IMR-90 (cell line): Measurements from ENCODE around the gene DUS2. TPM values are rescaled to one million over a fixed set of nuclear protein-coding genes. Genes with fewer than 3 reads are reported as not detected.

Source experiments
- ATAC-seq: fragments of 200-7000 bp; cut with Tn5 transposase; 2 replicates; pipeline ENCODE4 v1.9.1; 2020; ENCODE audit warnings: low read depth, mild to moderate bottlenecking, moderate library complexity
- BruUV-seq: library from RNA; stranded (reverse); fragments of 400-500 nt; replicated peaks from 2 replicates; lab custom pipeline; 2021; lab: Mats Ljungman, UMichigan
- CTCF ChIA-PET: fragments of 300-600 bp; formaldehyde crosslinking; extraction: SDS; loops from one replicate; lab custom pipeline; 2021; ENCODE audit warnings: antibody characterized with exemption; lab: Yijun Ruan, JAX
- POLR2A ChIA-PET: fragments of 300-600 bp; sonication (Branson Sonifier 250); formaldehyde crosslinking; loops from one replicate; lab custom pipeline; 2022; ENCODE audit warnings: antibody characterized with exemption; ENCODE audit not compliant: unreplicated experiment; lab: Charles Lee
- DNase-seq: peaks from one replicate; pipeline ENCODE4 v3.0.0; 2013
- H2AFZ ChIP-seq: replicated peaks from 2 replicates; pipeline ENCODE3; 2013; ENCODE audit warnings: low read length, mild to moderate bottlenecking; ENCODE audit not compliant: poor library complexity
- H2AK5ac ChIP-seq: 2 replicates; pipeline ENCODE4 v1.6.1; 2013; ENCODE audit warnings: low read depth, low read length, inconsistent platforms
- H2AK9ac ChIP-seq: replicated peaks from 2 replicates; pipeline ENCODE3; 2013; ENCODE audit warnings: mild to moderate bottlenecking, low read depth, low read length, moderate library complexity; ENCODE audit not compliant: poor library complexity
- H2BK120ac ChIP-seq: 2 replicates; pipeline ENCODE4 v1.6.1; 2013; ENCODE audit warnings: low read depth, low read length, inconsistent platforms
- H2BK15ac ChIP-seq: 3 replicates; pipeline ENCODE4 v1.6.1; 2013; ENCODE audit warnings: low read depth, low read length, inconsistent platforms
- H2BK20ac ChIP-seq: 2 replicates; pipeline ENCODE4 v1.6.1; 2013; ENCODE audit warnings: low read depth, mild to moderate bottlenecking, inconsistent platforms, low read length, moderate library complexity
- H2BK5ac ChIP-seq: 2 replicates; pipeline ENCODE4 v1.6.1; 2013; ENCODE audit warnings: mild to moderate bottlenecking, low read depth, low read length, inconsistent platforms; ENCODE audit not compliant: poor library complexity, severe bottlenecking
- H3K14ac ChIP-seq: replicated peaks from 2 replicates; pipeline ENCODE4 v1.6.1; 2013; ENCODE audit warnings: low read depth, low read length, inconsistent platforms
- H3K18ac ChIP-seq: 2 replicates; pipeline ENCODE4 v1.6.1; 2013; ENCODE audit warnings: low read depth, low read length, control low read depth
- H3K23ac ChIP-seq: 2 replicates; pipeline ENCODE4 v1.6.1; 2013; ENCODE audit warnings: low read depth, low read length, inconsistent platforms
- H3K27ac ChIP-seq: 2 replicates; pipeline ENCODE4 v1.5.1; 2013; ENCODE audit warnings: mild to moderate bottlenecking, control low read depth, low read length; ENCODE audit not compliant: insufficient read depth
- H3K27me3 ChIP-seq: 2 replicates; pipeline ENCODE4 v1.6.1; 2013; ENCODE audit warnings: low read length; ENCODE audit not compliant: control insufficient read depth, insufficient read depth
- H3K36me3 ChIP-seq: 2 replicates; pipeline ENCODE4 v1.6.1; 2013; ENCODE audit warnings: low read length, mixed read lengths; ENCODE audit not compliant: control insufficient read depth, insufficient read depth
- H3K4ac ChIP-seq: 2 replicates; pipeline ENCODE4 v1.6.1; 2013; ENCODE audit warnings: low read depth, low read length, inconsistent platforms
- H3K4me1 ChIP-seq: 2 replicates; pipeline ENCODE4 v1.6.1; 2013; ENCODE audit warnings: low read length, mixed read lengths; ENCODE audit not compliant: control insufficient read depth, insufficient read depth
- H3K4me2 ChIP-seq: 2 replicates; pipeline ENCODE4 v1.6.1; 2013; ENCODE audit warnings: low read depth, mild to moderate bottlenecking, control low read depth, low read length, moderate library complexity
- H3K4me3 ChIP-seq: 2 replicates; pipeline ENCODE4 v1.5.1; 2013; ENCODE audit warnings: low read depth, mild to moderate bottlenecking, control low read depth, low read length, moderate library complexity; ENCODE audit not compliant: insufficient read depth
- H3K56ac ChIP-seq: 2 replicates; pipeline ENCODE4 v1.6.1; 2013; ENCODE audit warnings: low read length, inconsistent platforms; ENCODE audit not compliant: insufficient read depth; ENCODE audit errors: extremely low read depth
- H3K79me1 ChIP-seq, 2 experiments: 2 replicates each; pipeline ENCODE4 v1.6.1; 2013; ENCODE audit warnings: low read length in 2 of 2, inconsistent platforms in 1 of 2, low read depth in 1 of 2
- H3K9ac ChIP-seq: 2 replicates; pipeline ENCODE4 v1.6.1; 2013; ENCODE audit warnings: low read depth, low read length, control low read depth
- H3K9me1 ChIP-seq: 2 replicates; pipeline ENCODE4 v1.6.1; 2013; ENCODE audit warnings: low read length, inconsistent platforms; ENCODE audit not compliant: insufficient read depth
- H3K9me3 ChIP-seq: 2 replicates; pipeline ENCODE4 v1.6.1; 2013; ENCODE audit warnings: low read length; ENCODE audit not compliant: control insufficient read depth, insufficient read depth
- H4K20me1 ChIP-seq: 2 replicates; pipeline ENCODE4 v1.6.1; 2013; ENCODE audit warnings: low read length, inconsistent platforms; ENCODE audit not compliant: insufficient read depth
- H4K5ac ChIP-seq: 2 replicates; pipeline ENCODE4 v1.6.1; 2013; ENCODE audit warnings: mild to moderate bottlenecking, low read depth, low read length, control low read depth
- H4K8ac ChIP-seq, 2 experiments: 2 replicates each; pipeline ENCODE4 v1.6.1; 2013; ENCODE audit warnings: low read depth in 2 of 2, low read length in 2 of 2, control low read depth in 1 of 2, inconsistent platforms in 1 of 2
- H4K91ac ChIP-seq: 2 replicates; pipeline ENCODE4 v1.6.1; 2013; ENCODE audit warnings: low read depth, low read length, inconsistent platforms; ENCODE audit not compliant: insufficient read depth
- BHLHE40 ChIP-seq: fragments of 150-350 bp; IDR thresholded peaks from 2 replicates; pipeline ENCODE4 v1.6.1; 2016; ENCODE audit warnings: mild to moderate bottlenecking, low read depth, low read length
- MAFK ChIP-seq: IDR thresholded peaks from 2 replicates; pipeline ENCODE4 v1.6.1; 2012; ENCODE audit warnings: low read depth, low read length, improper control_type of control experiment
- WGBS, 2 experiments: methylation state at CpG; one replicate each; pipeline versions ENCODE4 v1.1.5 to v1.1.7; 2013; ENCODE audit warnings: missing lambda C conversion rate in 2 of 2; ENCODE audit not compliant: insufficient read length in 1 of 2; ENCODE audit errors: extremely low coverage in 2 of 2; 5-methylcytosine and 5-hydroxymethylcytosine counted together
- dilution Hi-C: fragments of 300-500 bp; cut with HindIII; formaldehyde crosslinking; loops from one replicate; pipeline ENCODE4 v1.14.3; 2018; ENCODE audit warnings: low sequenced_read_pairs; ENCODE audit not compliant: unreplicated experiment
- in situ Hi-C: fragments of 300-500 bp; cut with MboI; formaldehyde crosslinking; loops from 3 replicates; pipeline ENCODE4 v1.14.3; 2019; ENCODE audit warnings: low sequenced_read_pairs, inconsistent platforms, mixed read lengths
- intact Hi-C: fragments of 100-400 bp; cut with micrococcal nuclease; formaldehyde crosslinking; loops from 2 replicates; pipeline ENCODE4 v1.10.0; 2022
- polyA plus RNA-seq, 3 experiments: library from polyadenylated mRNA; depleted of rRNA; stranded (reverse); fragments of >200 nt; gene quantifications; 2 replicates each; pipeline ENCODE4 v1.2.3, GENCODE V29; 2012; ENCODE audit warnings: low replicate concordance in 1 of 3
- total RNA-seq: library from RNA; depleted of rRNA; stranded (reverse); fragments of >200 nt; gene quantifications from 2 replicates; pipeline ENCODE4 v1.2.3, GENCODE V29; 2012
- TF ChIP-seq, protein P1 (sequence below): conservative IDR thresholded peaks from 2 replicates; pipeline ENCODE4 v1.5.1; 2012; ENCODE audit warnings: mild to moderate bottlenecking, low read depth, low read length, improper control_type of control experiment

Gene DUS2
- total and polyA plus RNA-seq, 2 of the 4 experiments (the other 2 are of a cell fraction), result 15.8 to 30.5 TPM

DNA sequence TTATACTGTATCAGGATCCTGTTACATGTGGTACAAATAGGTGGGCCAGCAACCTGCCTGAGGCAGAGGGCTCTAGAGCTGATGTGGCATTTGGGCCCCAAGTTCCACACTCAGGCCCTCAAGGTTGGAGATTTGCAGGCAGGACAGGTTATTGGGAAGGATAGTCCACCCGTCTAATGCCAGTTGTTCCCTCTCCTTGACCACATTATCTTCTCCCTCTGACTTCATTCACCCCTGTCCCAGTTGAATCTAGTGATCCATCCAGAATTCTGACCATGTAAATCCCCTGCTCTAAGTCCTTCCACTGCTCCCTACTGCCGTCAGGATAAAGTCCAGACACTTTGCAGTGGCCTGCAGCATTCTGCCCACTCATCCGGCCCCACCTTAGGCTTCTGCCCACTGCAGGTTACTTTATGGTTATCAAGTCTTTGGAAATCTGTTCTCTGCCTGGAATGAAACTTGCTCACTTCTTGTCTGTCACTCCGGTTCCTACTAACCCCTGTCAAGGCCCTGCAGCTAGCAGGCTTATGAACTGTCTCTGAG lies 60.2 kb downstream of the DUS2 start (continued):
- TF ChIP-seq BHLHE40, result no peak

DNA sequence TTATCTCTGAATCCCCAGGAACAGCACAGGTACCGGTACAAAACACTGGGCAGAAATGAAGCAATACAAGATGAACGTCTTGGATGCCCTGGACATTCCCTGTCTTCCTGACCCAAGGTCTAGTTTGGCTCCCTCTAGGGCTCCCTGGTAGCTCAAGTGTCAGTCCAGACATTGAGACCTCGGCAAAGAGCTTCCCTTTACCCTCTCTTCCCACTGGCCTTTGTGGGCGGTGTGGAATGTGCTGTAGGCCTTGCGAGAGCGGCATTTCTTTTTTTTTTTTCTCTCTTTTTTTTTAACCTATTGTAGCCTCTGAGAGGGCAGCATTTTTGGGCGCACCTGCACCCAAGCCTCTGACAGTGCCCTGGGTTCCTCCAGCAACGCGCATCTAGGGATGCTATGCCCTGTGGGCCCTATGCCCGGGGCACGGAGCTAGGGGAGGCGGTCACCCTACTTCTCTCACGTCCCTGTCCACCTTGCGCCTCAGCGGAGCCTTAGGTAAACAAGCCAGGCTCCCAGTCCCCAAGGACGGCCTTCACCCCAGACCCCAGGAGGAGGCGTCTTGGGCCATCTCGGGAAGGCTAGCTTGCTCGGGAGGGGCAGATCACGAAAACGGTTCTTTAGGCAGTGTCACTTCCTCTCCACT lies 60.9 kb downstream of the DUS2 start:
- Histone ChIP-seq H2BK120ac (peak overlapping the region; percentile 54), H4K5ac (peak overlapping the region; percentile 86), H3K79me1 (peaks cover 6 to 33% of the 10 kb centered on the region in 2 experiments; a peak in 2 of 4 replicates), H3K4ac (peak overlapping the region; percentile 100), H2BK5ac (peak overlapping the region; percentile 64), H3K36me3 (no peaks in the 10 kb centered on the region), H3K4me3 (no peak overlapping the region), H3K4me2 (peak overlapping the region; percentile 98), H3K4me1 (peaks cover 23% of the 10 kb centered on the region), H2AK5ac (peak overlapping the region; percentile 67), H3K27me3 (no peaks in the 10 kb centered on the region), H4K20me1 (peaks cover 8% of the 10 kb centered on the region; the same call in 1 of the 2 replicates), H3K9me3 (no peaks in the 10 kb centered on the region), H3K23ac (peak overlapping the region; percentile 61; the same call in 1 of the 2 replicates), H3K9ac (peak overlapping the region; percentile 26; the same call in 1 of the 2 replicates), H3K56ac (peak overlapping the region; percentile 59), H3K27ac (peak overlapping the region; percentile 95), H3K14ac (peak overlapping the region; percentile 70), H3K18ac (peak overlapping the region; percentile 22), H2BK15ac (peak overlapping the region; percentile 43; the same call in 1 of the 3 replicates), H2AK9ac (peak overlapping the region; percentile 95), H4K91ac (peak overlapping the region; percentile 92), H2AFZ (peak overlapping the region; percentile 93), H2BK20ac (peak overlapping the region; percentile 29; the same call in 1 of the 2 replicates), H4K8ac (peak overlapping the region; percentile 99 to 100), H3K9me1 (peaks cover 24% of the 10 kb centered on the region)
- ChIA-PET POLR2A (interaction anchor here (0.6 kb wide), 1 partner anchor 63 kb away, joined by 3 read pairs; no protein-coding TSS in a partner anchor), CTCF (interaction anchor here (0.7 to 2.6 kb wide), 3 partner anchors 11 to 49 kb away, joined by 3 to 10 read pairs (median 4); no protein-coding TSS in a partner anchor)
- dilution Hi-C loops (no loop called here), in situ Hi-C loops (no loop called here), intact Hi-C loops (loop anchor here (10.0 kb wide), 1 partner anchor 241 kb away; no protein-coding TSS in a partner anchor)
- ATAC-seq (no peak), DNase-seq (peak; percentile 37)
- BruUV-seq, result no TSS peak
- 36% methylated on average over 9 of the region's 21 CpGs; no CpG with 5 or more reads in 1 of the 2 experiments for WGBS, 2 experiments
- TF ChIP-seq, protein P1, sequence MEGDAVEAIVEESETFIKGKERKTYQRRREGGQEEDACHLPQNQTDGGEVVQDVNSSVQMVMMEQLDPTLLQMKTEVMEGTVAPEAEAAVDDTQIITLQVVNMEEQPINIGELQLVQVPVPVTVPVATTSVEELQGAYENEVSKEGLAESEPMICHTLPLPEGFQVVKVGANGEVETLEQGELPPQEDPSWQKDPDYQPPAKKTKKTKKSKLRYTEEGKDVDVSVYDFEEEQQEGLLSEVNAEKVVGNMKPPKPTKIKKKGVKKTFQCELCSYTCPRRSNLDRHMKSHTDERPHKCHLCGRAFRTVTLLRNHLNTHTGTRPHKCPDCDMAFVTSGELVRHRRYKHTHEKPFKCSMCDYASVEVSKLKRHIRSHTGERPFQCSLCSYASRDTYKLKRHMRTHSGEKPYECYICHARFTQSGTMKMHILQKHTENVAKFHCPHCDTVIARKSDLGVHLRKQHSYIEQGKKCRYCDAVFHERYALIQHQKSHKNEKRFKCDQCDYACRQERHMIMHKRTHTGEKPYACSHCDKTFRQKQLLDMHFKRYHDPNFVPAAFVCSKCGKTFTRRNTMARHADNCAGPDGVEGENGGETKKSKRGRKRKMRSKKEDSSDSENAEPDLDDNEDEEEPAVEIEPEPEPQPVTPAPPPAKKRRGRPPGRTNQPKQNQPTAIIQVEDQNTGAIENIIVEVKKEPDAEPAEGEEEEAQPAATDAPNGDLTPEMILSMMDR, result 0 out of 2 replicates have a peak, but pooled peaks have one; percentile 9
- TF ChIP-seq MAFK, result no peak
